HG02763 (cell line): ENCODE results near the gene ARMC3.
A peak's percentile ranks its signal among the peaks of the same experiment; 100 is the strongest.

Experiments
- ATAC-seq: cut with Tn5 transposase; IDR thresholded peaks from one replicate; pipeline ENCODE4 v1.9.1; 2021; ENCODE audit warnings: mild to moderate bottlenecking, moderate library complexity; ENCODE audit not compliant: unreplicated experiment

Gene ARMC3

GRCh38 chr10:22990443-22990842 is 62.6 kb downstream of the ARMC3 start:
- no peak for ATAC-seq

- no peak for ATAC-seq
These were observed 64.2 kb downstream of the ARMC3 start for GRCh38 chr10:22992075-22992474.

GRCh38 chr10:22992621-22993020 is 64.8 kb downstream of the ARMC3 start:
- ATAC-seq = no peak

- no peak for ATAC-seq
These were observed 65.5 kb downstream of the ARMC3 start for GRCh38 chr10:22993314-22993713.

- no peak for ATAC-seq
These were observed 69.2 kb downstream of the ARMC3 start for GRCh38 chr10:22997096-22997495.

GRCh38 chr10:22998091-22998490 is 70.2 kb downstream of the ARMC3 start:
- no peak for ATAC-seq

- no peak for ATAC-seq
These were observed 72.1 kb downstream of the ARMC3 start for GRCh38 chr10:22999942-23000341.

GRCh38 chr10:23001901-23002516 is 74.2 kb downstream of the ARMC3 start:
- no peak for ATAC-seq

- ATAC-seq = no peak
These were observed 77.3 kb downstream of the ARMC3 start for GRCh38 chr10:23005150-23005549.

GRCh38 chr10:23013581-23014335 is 85.9 kb downstream of the ARMC3 start:
- no peak for ATAC-seq

- peak; percentile 99 for ATAC-seq
These were observed 87.3 kb downstream of the ARMC3 start for GRCh38 chr10:23015021-23015707.

- ATAC-seq = no peak
These were observed 88.8 kb downstream of the ARMC3 start for GRCh38 chr10:23016636-23017035.

- no peak for ATAC-seq
These were observed 91.8 kb downstream of the ARMC3 start for GRCh38 chr10:23019633-23020032.

- ATAC-seq = no peak
These were observed 93.6 kb downstream of the ARMC3 start for GRCh38 chr10:23021430-23021829.

- no peak for ATAC-seq
These were observed 96.1 kb downstream of the ARMC3 start for GRCh38 chr10:23024002-23024401.

- no peak for ATAC-seq
These were observed 103.5 kb downstream of the ARMC3 start for GRCh38 chr10:23031318-23031717.

GRCh38 chr10:23034790-23035189 is 106.9 kb downstream of the ARMC3 start:
- no peak for ATAC-seq

GRCh38 chr10:23035569-23035968 is 107.7 kb downstream of the ARMC3 start:
- no peak for ATAC-seq

- ATAC-seq = no peak
These were observed 109.3 kb downstream of the ARMC3 start for GRCh38 chr10:23037152-23037551.

- no peak for ATAC-seq
These were observed 109.7 kb downstream of the ARMC3 start for GRCh38 chr10:23037561-23037960.

GRCh38 chr10:23038172-23038571 is 110.3 kb downstream of the ARMC3 start:
- no peak for ATAC-seq

- no peak for ATAC-seq
These were observed 112.1 kb downstream of the ARMC3 start for GRCh38 chr10:23040002-23040401.
